ENCODE measurements around the gene ARMC2. TPM values are rescaled to one million over a fixed set of nuclear protein-coding genes. Genes with fewer than 3 reads are reported as not detected.

Gene ARMC2
- total RNA-seq, 1 donor from 2014 or later: 6.9 TPM

- H3K9me3 Mint-ChIP-seq (ENCODE audit: unreplicated experiment): peaks cover 5% of the 10 kb centered on the region
- no peak for DNase-seq
- H3K27me3 Mint-ChIP-seq (ENCODE audit: unreplicated experiment): peaks cover 2% of the 10 kb centered on the region
- H3K27ac Mint-ChIP-seq (ENCODE audit: unreplicated experiment): no peak overlapping the region
- H3K4me3 Mint-ChIP-seq (ENCODE audit: unreplicated experiment): no peak overlapping the region
- TF ChIP-seq CTCF (IDR thresholded peaks at IDR 0.05; ENCODE audit: partially characterized antibody, unreplicated experiment): no peak
- no peaks in the 10 kb centered on the region for H3K4me1 Mint-ChIP-seq (ENCODE audit: low read depth, unreplicated experiment)
- peaks cover 33% of the 10 kb centered on the region for H3K36me3 Mint-ChIP-seq (ENCODE audit: unreplicated experiment)
Measured at GRCh38 chr6:108982154-108983113, 134.2 kb downstream of the ARMC2 start.

GRCh38 chr6:108983151-108983550, 134.9 kb downstream of the ARMC2 start:
- no peak for DNase-seq
- no peaks in the 10 kb centered on the region for H3K4me1 Mint-ChIP-seq (ENCODE audit: low read depth, unreplicated experiment)
- H3K36me3 Mint-ChIP-seq (ENCODE audit: unreplicated experiment): peaks cover 26% of the 10 kb centered on the region
- H3K27me3 Mint-ChIP-seq (ENCODE audit: unreplicated experiment): peaks cover 2% of the 10 kb centered on the region
- TF ChIP-seq CTCF (IDR thresholded peaks at IDR 0.05; ENCODE audit: partially characterized antibody, unreplicated experiment): no peak
- H3K4me3 Mint-ChIP-seq (ENCODE audit: unreplicated experiment): no peak overlapping the region
- H3K9me3 Mint-ChIP-seq (ENCODE audit: unreplicated experiment): peaks cover 5% of the 10 kb centered on the region
- no peak overlapping the region for H3K27ac Mint-ChIP-seq (ENCODE audit: unreplicated experiment)

DNA sequence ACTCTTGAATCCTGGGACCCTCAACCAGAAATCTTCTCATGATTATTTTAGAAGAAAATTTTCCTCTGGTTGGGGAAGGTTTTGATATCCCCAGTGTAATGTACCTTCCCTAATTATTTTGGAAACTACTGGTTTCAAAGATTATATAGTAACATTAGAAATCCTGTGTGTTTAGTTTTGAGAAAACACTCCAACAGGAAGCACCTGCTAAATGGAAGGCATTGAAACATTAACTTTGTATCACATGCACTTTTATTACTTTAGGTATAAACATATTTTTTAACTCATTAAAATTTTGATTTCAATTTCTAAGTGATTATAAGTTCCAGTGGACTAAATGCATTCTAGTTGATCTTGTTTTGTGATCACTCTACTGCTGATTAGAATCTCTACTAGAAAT, 137.1 kb downstream of the ARMC2 start:
- H3K4me1 Mint-ChIP-seq (ENCODE audit: low read depth, unreplicated experiment): no peaks in the 10 kb centered on the region
- H3K9me3 Mint-ChIP-seq (ENCODE audit: unreplicated experiment): peaks cover 3% of the 10 kb centered on the region
- H3K36me3 Mint-ChIP-seq (ENCODE audit: unreplicated experiment): peaks cover 14% of the 10 kb centered on the region
- DNase-seq: no peak
- H3K27me3 Mint-ChIP-seq (ENCODE audit: unreplicated experiment): no peaks in the 10 kb centered on the region
- no peak for TF ChIP-seq CTCF (IDR thresholded peaks at IDR 0.05; ENCODE audit: partially characterized antibody, unreplicated experiment)
- no peak overlapping the region for H3K4me3 Mint-ChIP-seq (ENCODE audit: unreplicated experiment)
- H3K27ac Mint-ChIP-seq (ENCODE audit: unreplicated experiment): no peak overlapping the region

GRCh38 chr6:108987156-108987555, 138.9 kb downstream of the ARMC2 start:
- H3K4me1 Mint-ChIP-seq (ENCODE audit: low read depth, unreplicated experiment): no peaks in the 10 kb centered on the region
- TF ChIP-seq CTCF (IDR thresholded peaks at IDR 0.05; ENCODE audit: partially characterized antibody, unreplicated experiment): no peak

GRCh38 chr6:108988296-108988695, 140.1 kb downstream of the ARMC2 start:
- Mint-ChIP-seq H3K4me3 (ENCODE audit: unreplicated experiment) (no peak overlapping the region), H3K9me3 (ENCODE audit: unreplicated experiment) (peaks cover 2% of the 10 kb centered on the region), H3K36me3 (ENCODE audit: unreplicated experiment) (peaks cover 12% of the 10 kb centered on the region), H3K27ac (ENCODE audit: unreplicated experiment) (no peak overlapping the region), H3K4me1 (ENCODE audit: low read depth, unreplicated experiment) (no peaks in the 10 kb centered on the region), H3K27me3 (ENCODE audit: unreplicated experiment) (no peaks in the 10 kb centered on the region)
- TF ChIP-seq CTCF (IDR thresholded peaks at IDR 0.05; ENCODE audit: partially characterized antibody, unreplicated experiment): no peak
- DNase-seq: no peak

More at GRCh38 chr6:108987156-108987555, 138.9 kb downstream of the ARMC2 start:
- peaks cover 16% of the 10 kb centered on the region for H3K36me3 Mint-ChIP-seq (ENCODE audit: unreplicated experiment)
- no peak overlapping the region for H3K27ac Mint-ChIP-seq (ENCODE audit: unreplicated experiment)
- no peak overlapping the region for H3K4me3 Mint-ChIP-seq (ENCODE audit: unreplicated experiment)
- H3K9me3 Mint-ChIP-seq (ENCODE audit: unreplicated experiment): peaks cover 4% of the 10 kb centered on the region
- DNase-seq: no peak
- no peaks in the 10 kb centered on the region for H3K27me3 Mint-ChIP-seq (ENCODE audit: unreplicated experiment)

Measured in glutamatergic neuron (in vitro differentiated cells).